NCI-H2227 (cell line): ENCODE results near the gene P2RX2.

Experiments
- DNase-seq: peaks from one replicate; lab custom pipeline; 2025; ENCODE audit not compliant: unreplicated experiment; lab: John Stamatoyannopoulos, UW

The P2RX2 gene

GRCh38 chr12:132635076-132635955 is 16.7 kb downstream of the P2RX2 start:
- no peak for DNase-seq

- no peak for DNase-seq
These were observed 19.2 kb downstream of the P2RX2 start for GRCh38 chr12:132637811-132638210.

- DNase-seq: peak; percentile 83
These were observed 20.2 kb downstream of the P2RX2 start for GRCh38 chr12:132638541-132639408.

GRCh38 chr12:132639956-132640520 is 21.5 kb downstream of the P2RX2 start:
- no peak for DNase-seq

GRCh38 chr12:132640936-132641335 is 22.4 kb downstream of the P2RX2 start:
- DNase-seq: no peak

- no peak for DNase-seq
These were observed 23.5 kb downstream of the P2RX2 start for GRCh38 chr12:132641811-132642650.

GRCh38 chr12:132642846-132643835 is 24.6 kb downstream of the P2RX2 start:
- no peak for DNase-seq

- no peak for DNase-seq
These were observed 28.3 kb downstream of the P2RX2 start for GRCh38 chr12:132646850-132647249.

GRCh38 chr12:132647858-132648257 is 29.3 kb downstream of the P2RX2 start:
- no peak for DNase-seq

- no peak for DNase-seq
These were observed 30.1 kb downstream of the P2RX2 start for GRCh38 chr12:132648616-132649225.

GRCh38 chr12:132649226-132649945 is 30.8 kb downstream of the P2RX2 start:
- DNase-seq: no peak

- no peak for DNase-seq
These were observed 33.0 kb downstream of the P2RX2 start for GRCh38 chr12:132651444-132652100.

- DNase-seq: no peak
These were observed 35.2 kb downstream of the P2RX2 start for GRCh38 chr12:132653567-132654290.

- DNase-seq: no peak
These were observed 38.6 kb downstream of the P2RX2 start for GRCh38 chr12:132657004-132657727.

GRCh38 chr12:132658149-132658894 is 39.7 kb downstream of the P2RX2 start:
- DNase-seq: no peak

- DNase-seq: no peak
These were observed 40.6 kb downstream of the P2RX2 start for GRCh38 chr12:132659146-132659545.
